GM18498 (cell line): Measurements from ENCODE around the gene FHIT.

Experiments
- ATAC-seq: cut with Tn5 transposase; IDR thresholded peaks from one replicate; pipeline ENCODE4 v1.9.1; 2021; ENCODE audit warnings: mild to moderate bottlenecking, moderate library complexity; ENCODE audit not compliant: unreplicated experiment

Gene FHIT

DNA sequence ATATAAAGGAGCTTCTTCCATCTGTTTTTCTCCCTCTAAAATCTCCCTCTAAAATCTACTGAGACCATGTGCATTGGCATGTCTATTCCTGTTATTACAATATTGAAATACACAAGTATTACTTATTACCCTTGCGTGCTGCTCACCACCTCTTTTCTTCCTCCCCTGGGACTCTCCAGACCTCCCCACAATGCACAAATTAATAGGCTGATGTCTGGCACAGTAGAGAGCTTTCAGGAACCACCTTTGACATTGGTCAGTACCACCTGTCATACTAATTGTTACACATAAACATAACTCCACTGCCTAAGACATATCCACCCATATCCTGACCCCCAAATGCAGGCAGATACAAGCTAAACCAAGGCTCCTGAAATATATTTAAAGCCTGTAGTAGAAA is 722.6 kb downstream of the FHIT start:
- peak; percentile 55 for ATAC-seq

DNA sequence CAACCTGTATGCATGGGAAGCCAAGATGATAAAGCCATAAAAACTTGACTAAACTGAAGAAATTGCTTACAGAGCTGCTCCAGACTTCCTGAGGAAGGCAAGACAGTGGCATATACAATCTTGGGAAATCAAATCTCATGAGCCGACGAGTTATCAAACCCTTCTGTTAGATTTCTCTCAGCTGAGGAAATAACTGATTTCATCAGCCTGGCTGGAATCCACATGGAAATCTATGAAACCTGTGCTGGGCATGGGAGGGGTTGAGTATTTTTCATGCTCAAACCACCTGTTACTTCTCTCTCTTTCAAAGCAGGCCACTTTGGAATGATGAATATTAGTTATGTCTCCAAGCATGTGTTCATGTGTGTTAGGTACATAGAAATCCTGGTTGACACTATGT is 727.7 kb downstream of the FHIT start:
- ATAC-seq: no peak

DNA sequence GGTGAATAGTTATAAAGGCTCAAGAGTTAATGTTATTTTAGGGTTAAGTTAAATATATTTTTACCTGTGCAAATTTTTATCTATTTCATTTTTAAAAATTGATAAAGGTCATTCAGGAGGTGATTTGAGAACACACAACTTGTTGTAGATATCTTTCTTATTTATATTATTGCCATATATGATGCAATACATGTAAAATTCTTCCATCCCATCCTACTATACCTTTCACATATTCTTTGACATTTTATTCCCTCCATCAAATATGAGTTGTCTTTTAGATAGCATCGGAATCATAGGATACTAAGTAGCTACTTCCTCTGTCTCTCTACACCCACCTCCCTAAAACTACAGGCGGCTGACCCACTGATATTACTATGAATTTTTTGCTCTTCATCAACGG is 734.1 kb downstream of the FHIT start:
- ATAC-seq: no peak

DNA sequence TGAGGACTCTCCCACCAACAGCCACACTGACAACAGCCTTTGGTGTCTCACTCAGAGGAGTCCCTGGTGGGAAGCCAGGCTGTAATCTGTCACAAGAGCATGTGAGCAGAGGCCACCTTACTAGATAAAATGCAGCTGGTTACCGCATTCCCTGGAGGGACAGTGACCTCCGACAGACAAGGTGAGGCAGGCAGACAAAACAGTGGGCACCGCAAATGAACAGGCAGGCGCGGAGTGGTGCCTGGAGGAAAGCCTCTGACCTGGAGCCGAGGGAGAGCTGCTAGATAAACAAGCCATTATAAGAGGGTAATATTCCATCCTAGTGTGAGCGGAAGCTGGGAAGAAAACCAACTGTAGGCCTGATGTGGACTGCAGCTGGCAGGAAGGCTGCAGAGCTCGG is 736.4 kb downstream of the FHIT start:
- ATAC-seq: no peak

DNA sequence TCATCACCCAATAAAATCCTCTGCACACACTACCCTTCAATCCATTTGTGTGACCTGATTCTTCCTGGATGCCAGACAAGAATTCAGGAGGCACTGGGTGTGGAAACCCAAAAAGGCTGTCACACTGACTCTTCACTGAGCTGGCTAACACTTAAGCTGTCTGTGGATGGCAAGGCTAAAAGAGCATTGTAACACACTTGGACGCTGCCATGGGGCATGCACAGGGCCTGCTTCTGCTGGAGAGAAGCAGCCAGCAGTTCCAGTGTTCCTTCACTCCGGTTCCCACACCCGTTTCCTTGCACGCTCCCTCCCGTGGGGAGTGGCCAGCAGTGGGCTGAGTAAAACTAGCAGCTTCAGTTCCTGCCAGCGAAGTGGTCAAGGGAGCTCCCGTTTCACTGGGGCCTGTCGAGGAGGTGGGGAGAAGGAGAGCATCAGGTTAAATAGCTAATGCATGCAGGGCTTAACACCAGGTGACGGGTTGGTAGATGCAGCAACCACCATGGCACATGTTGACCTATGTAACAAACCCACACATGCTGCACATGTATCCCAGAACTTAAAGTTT is 737.1 kb downstream of the FHIT start:
- ATAC-seq: no peak

DNA sequence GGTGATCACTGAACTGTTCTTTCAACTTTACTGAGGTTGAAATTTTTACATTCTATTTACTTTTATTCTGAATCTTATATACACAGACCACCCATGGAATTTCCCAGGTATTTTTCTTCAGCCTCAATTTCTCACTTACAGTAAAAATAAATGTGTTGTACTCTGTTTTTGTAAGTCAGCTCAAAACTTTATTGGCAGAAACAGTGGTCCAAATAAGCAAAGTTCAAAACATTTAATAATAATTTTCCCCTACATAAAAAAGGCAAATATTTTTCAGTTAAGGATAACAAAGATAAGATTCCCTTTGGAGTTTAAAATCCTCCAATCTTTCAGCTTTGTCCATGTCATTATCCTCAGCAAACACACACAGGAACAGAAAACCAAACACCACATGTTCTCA is 738.0 kb downstream of the FHIT start:
- ATAC-seq: no peak

DNA sequence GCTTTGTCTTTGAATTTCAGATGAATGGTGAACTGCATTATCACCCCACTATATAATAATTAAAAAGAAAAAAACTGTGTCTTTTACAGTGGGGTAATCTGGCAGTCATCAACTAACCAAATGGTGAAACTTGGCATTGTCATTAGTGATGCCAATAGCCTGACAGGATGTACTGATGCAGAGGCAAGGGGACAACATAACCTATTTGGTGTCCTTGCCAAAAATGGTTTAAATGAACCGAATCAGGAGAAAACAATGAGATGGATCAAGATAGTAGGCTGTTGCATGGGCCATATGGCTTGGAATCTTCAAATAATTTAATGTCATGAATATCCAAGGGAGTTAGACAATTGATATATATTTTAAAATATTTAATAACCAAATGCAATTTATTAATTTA is 738.7 kb downstream of the FHIT start:
- no peak for ATAC-seq

DNA sequence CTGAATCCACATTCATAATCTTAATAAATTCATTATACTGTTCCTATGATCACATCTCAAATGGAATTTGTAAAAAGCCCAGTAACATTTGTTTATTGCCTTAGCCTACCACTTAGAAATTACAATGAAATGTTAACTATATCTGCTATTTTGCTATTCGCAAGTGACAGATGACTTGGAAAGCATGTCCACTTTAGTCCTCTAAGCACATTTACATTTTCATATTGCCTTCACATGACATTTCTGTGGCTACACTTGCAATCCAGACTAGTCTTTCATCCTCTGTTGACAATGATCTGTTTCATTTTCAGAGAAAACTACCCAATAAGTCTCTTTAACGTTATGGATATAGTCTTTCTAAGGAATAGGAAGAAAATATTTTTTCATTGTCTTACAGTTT is 741.8 kb downstream of the FHIT start:
- ATAC-seq: no peak

DNA sequence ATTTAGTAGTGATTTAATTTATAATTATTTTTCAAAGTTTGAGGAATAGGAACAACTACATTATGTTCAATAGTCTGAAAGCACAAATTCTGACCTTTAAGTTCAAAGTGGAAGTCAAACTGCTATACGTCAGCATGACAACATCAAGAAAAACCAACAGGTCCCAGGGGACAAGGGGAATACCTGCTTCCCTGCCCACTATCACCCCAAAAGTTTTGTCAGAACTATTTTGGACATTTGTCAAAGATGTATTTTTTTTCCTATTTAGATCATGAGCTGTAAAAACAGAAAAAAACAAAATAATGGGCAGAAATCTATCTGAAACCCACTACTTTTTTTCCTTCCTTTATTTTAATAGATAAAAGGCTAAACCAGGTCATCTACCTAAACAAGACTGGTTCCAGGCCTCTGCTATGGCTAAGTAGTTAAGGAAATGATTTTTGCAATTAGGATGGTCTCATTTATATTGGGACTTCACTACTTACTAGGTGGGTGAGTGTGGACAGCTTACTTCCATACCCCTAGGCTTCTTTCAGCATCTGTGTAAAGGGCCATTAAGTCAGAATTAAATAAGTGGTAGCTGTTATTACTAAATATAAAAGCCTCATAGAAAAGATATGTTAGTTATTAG is 746.3 kb downstream of the FHIT start:
- no peak for ATAC-seq

DNA sequence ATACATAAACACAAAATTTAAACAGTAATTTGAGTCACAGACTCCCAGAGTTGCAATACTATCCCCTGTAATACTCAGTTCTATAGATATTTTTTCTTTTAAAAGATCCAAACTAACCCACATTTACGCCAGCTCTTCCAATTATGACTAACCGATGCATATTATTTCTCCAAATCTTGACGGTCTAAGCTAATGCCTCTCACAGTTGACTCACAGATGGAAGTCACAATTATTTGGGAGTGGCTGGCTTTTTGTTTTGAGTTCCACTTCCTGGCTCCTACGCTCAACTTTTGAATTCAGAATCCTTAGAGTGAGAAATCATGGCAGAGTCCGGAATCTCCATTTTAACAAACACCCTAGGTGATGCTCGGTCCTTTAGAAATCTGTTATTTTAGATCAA is 749.9 kb downstream of the FHIT start:
- no peak for ATAC-seq

DNA sequence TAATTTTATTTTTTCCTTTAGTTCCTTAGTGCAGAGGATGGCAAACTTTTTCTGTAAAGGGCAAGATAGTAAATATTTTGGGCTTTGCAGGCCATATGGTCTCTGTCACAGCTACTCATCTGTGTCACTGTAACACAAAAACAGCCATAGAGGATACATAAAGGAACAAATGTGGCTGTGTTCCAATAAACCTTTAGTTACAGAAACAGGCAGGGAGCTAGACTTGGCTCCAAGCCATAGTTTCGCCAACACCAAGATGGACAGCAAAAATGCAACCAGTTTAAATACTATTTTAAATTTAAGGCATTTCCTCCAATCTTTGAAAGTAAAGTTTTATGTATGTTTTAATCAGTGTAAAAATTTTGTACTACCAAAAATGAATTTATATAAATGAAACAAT is 753.4 kb downstream of the FHIT start:
- ATAC-seq: no peak

DNA sequence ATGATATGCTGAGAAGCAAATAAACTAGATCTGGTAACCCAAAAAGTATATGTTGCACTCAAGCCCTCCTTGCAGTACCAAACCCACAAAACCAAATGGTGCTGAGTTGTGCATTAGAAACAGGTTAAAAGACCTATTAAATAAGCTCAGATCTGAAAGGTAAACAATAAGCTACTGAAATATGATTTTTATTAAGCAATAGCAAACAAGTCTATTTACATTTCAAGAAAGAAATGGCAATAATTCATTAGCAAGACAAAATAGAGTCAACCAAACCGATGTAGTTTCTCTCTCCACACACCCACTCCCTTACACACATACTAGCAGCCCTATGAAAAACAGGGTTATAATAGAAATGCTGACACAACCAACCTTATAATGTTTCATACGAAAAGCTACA is 760.3 kb downstream of the FHIT start:
- no peak for ATAC-seq

DNA sequence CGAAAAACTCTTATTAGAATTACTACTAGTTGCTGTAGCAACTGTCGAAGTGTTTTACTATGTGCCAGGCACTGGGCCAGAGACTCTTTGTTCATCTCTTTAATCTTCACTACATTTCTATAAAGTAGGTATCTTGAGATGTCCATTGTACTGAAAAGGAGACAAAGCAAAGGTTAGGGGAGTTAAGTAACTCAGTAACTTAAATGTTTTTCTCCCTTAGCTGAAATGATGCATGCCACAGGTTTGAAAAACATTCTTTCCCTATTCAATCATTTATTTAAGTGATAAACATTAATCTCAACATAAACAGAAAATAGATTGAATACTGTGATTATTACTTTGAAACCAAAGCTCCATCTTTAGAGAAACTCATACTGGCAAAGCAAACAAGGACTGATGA is 776.2 kb downstream of the FHIT start:
- no peak for ATAC-seq

DNA sequence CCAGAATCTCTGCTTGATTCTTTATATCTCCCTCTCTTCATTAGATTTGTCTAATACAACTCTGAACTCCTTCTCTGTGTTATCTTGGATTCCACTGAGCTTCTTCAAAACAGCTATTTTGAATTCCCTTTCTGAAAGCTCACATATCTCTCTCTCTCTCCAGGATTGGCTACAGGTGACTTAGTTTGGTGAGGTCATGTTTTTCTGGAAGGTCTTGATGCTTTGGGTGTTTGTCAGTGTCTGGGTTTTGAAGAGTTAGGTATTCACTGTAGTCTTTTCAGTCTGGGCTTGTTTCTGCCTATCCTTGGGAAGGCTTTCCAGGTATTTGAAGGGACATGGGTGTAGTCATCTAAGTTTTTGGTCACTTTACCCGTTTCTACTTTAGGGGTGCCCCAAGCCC is 781.8 kb downstream of the FHIT start:
- no peak for ATAC-seq

DNA sequence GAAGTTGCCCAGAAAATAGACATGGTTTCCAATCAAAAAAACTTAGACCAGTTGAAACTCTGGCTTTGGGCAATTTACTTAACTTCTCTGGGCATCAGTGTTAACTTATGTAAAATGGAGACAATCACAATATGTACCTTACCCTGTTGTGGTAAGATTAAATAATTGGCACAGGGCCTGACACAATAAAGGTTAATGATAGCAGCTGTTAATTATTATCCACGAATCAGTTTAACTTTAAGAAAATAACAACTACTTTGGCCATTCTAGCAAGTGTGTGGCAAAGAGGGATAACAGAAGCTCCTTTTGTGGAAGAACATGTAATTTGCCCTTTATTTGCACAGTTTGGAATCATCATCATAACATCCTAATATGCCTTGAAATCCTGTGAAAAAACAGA is 787.6 kb downstream of the FHIT start:
- ATAC-seq: no peak

DNA sequence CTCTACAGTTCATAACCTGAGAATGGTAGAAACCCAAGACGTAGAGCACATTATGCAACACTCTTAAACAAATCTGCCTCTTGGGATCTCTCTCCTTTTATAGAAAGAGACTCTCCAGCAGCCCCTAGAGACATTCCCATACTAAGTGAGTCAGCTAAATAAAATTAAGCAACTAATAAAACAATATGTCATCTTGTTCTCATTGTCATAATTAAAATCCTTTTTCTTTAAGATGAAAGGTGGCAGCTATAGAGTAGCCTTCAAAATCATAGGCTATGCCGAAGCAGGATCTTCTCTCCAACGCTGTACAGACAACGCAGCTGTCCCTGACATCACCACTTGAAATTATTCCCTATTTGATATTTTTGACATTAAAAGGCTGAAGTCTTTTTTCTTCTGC is 790.0 kb downstream of the FHIT start:
- ATAC-seq: no peak

DNA sequence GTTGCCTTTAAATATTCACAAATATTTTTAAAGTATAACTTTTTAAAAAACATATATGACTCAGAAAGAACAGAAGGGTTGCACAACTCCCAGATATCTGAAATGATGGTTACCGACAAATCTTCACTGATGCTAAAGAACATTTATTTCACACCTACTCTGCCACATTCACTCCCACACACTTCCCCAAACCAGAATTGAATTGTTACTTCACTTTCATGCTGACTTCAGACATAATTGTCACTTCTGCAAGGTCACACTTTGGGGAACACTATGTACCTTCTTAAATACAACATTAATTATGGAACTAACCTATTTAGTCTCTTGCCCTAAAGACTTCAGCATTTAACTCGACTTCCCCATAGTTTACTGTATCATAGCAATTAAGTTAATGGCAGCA is 795.1 kb downstream of the FHIT start:
- no peak for ATAC-seq

DNA sequence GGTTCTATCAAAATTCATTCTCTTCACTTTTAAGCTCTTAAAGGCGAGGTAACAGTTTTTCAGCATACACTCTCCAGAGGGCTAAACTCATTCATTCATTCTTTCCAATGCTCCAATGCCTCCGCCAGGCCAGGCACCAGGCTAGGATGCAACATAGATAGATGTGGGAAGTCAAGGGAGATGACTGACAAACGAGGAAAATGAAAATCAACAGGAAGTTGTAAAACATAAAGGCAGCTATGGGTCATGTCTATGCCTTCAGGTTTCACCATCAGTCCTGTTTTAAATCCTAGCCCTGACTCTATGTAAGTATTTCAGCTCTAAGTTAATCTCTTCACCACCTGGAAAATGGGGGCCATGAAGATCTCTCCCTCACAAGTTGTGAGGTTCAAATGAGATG is 797.9 kb downstream of the FHIT start:
- no peak for ATAC-seq

DNA sequence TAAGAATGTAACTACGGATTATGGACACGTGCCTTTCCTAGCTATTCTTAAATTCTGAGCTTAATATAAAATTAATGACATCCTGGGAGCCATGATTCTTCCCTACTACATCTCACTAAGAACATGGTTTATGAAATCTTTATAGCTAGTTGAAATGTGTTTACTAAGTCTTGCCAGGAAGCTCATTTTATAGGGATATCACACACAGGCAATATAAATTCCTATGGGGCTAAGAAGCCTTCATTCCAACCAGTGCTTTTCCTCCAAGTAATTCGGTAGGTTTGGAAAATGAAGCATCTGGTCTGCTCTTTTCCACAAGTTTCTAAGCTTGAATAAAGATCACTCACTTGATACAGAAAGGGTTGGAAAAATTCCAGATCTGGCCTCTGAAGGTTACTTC is 802.6 kb downstream of the FHIT start:
- no peak for ATAC-seq

DNA sequence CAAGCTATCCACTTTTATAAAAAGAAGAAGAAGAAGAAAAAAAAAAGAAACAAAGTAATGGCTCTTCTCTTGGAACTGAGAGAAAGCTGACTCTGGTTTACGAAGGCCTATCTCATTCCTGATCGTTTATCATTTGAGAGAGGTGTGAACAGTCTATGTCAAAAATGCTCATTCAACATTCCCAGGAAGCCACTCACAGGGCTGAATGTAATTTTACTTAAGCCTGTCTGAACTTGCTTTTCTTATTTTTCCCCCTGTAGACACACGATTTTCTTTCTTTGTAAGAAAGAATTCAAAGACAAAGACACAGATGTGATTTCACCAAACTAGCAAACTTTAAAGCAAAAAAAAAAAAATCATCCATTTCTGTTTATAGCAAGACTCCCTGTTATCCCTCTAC is 805.8 kb downstream of the FHIT start:
- no peak for ATAC-seq

DNA sequence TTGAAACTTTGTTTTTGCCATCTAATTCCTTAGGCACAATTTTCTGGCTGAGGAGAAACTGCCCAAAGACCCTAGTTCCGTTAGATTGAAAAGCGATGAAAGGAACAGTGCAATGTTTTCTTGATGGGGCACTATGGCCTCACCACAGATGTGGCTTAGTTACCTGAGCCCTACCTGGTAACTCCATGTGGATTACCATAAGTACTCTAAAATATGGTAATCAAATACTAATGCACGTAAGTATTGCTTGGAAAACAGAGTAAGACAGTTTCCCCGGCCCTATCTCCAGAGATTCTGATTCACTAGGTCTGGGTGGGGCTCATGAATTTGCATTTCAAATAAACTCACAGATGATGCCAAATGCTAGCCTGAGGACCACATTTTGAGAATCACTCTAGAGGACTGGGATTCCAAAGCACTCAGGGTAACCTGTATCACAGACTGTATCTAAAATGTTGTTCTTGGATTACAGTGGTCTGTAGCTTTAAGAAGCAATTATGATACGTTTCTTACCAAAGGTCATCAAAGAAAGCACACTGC is 806.3 kb downstream of the FHIT start:
- no peak for ATAC-seq

DNA sequence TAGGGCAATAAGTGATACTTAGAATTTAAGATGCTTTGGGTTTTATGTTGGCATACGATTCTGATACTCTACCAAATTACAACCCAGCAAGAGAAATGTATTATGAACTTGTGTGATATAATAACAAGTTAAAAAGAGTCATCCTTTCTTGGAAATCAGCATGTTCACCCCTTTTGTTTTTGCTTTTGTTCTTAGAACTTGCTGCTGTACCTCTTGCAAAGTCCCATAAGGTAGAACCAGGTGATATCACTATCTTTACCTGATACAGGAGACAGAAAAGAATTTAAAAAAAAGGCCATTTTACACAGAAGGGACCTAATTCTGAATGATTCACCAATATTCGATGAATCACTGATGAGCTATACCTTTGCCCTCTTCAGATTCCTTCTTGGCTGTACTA is 810.4 kb downstream of the FHIT start:
- ATAC-seq: no peak
